AG09319 (cell line): Measurements from ENCODE around the gene PLD4.

Experiments
- DNase-seq: peaks from one replicate; pipeline ENCODE4 v3.0.0-alpha.2; 2010; ENCODE audit warnings: low read depth; ENCODE audit errors: extremely low read depth
- CTCF ChIP-seq: IDR thresholded peaks from 2 replicates; pipeline ENCODE4 v1.5.1; 2011; ENCODE audit warnings: low read depth, mild to moderate bottlenecking, inconsistent platforms, low read length, moderate library complexity

Gene PLD4

GRCh38 chr14:104924421-104925213, at the start of gene PLD4:
Gene PLD4 (plus strand): TSS chr14:104924879. CDS start chr14:104927141, 2,262 bp downstream.
- TF ChIP-seq CTCF = no peak
- no peak for DNase-seq

GRCh38 chr14:104875412-104875751, 49.3 kb upstream of the PLD4 start:
- TF ChIP-seq CTCF = no peak

GRCh38 chr14:104875811-104876210, 48.9 kb upstream of the PLD4 start:
- no peak for DNase-seq

More at GRCh38 chr14:104875412-104875751, 49.3 kb upstream of the PLD4 start:
- no peak for DNase-seq

GRCh38 chr14:104876251-104876699, 48.4 kb upstream of the PLD4 start:
- TF ChIP-seq CTCF = no peak
- DNase-seq = no peak

More at GRCh38 chr14:104875811-104876210, 48.9 kb upstream of the PLD4 start:
- TF ChIP-seq CTCF = no peak

GRCh38 chr14:104877066-104877805, 47.4 kb upstream of the PLD4 start:
- DNase-seq = no peak
- TF ChIP-seq CTCF = no peak

- DNase-seq = no peak
Observed at GRCh38 chr14:104877806-104878550, 46.7 kb upstream of the PLD4 start.

More at GRCh38 chr14:104877806-104878550, 46.7 kb upstream of the PLD4 start:
- TF ChIP-seq CTCF = no peak
